Osteocyte (in vitro differentiated cells): ENCODE results near the gene URB1. TPM values are rescaled to one million over a fixed set of nuclear protein-coding genes. Genes with fewer than 3 reads are reported as not detected.
"Not testable (repeated sequence)": the region's sequence is repeated elsewhere in the genome, so short reads cannot be mapped to it uniquely, and the experiment has no call there.

Experiments
- DNase-seq: peaks from one replicate; pipeline ENCODE4 v3.0.0; 2021; ENCODE audit warnings: mixed read lengths; ENCODE audit not compliant: unreplicated experiment; ENCODE audit errors: extremely low spot score
- H3K27ac Mint-ChIP-seq: one replicate; pipeline ENCODE4 v1.8.0; 2021; ENCODE audit warnings: mild to moderate bottlenecking, mixed read lengths; ENCODE audit not compliant: unreplicated experiment
- H3K27me3 Mint-ChIP-seq: one replicate; pipeline ENCODE4 v1.8.0; 2021; ENCODE audit warnings: mixed read lengths; ENCODE audit not compliant: unreplicated experiment
- H3K36me3 Mint-ChIP-seq: one replicate; pipeline ENCODE4 v1.8.0; 2021; ENCODE audit warnings: mixed read lengths; ENCODE audit not compliant: unreplicated experiment
- H3K4me1 Mint-ChIP-seq: one replicate; pipeline ENCODE4 v1.8.0; 2021; ENCODE audit warnings: mixed read lengths; ENCODE audit not compliant: unreplicated experiment
- H3K4me3 Mint-ChIP-seq: one replicate; pipeline ENCODE4 v1.8.0; 2021; ENCODE audit warnings: mild to moderate bottlenecking, moderate library complexity, mixed read lengths; ENCODE audit not compliant: unreplicated experiment
- H3K9me3 Mint-ChIP-seq: one replicate; pipeline ENCODE4 v1.8.0; 2021; ENCODE audit warnings: mixed read lengths; ENCODE audit not compliant: unreplicated experiment
- CTCF ChIP-seq: fragments of 200-600 bp; sonication (generic); IDR thresholded peaks from 2 replicates; pipeline ENCODE4 v1.5.0; 2021; ENCODE audit warnings: antibody characterized with exemption, mild to moderate bottlenecking, moderate library complexity
- long read RNA-seq: library from polyadenylated mRNA; unstranded; transcript quantifications from one replicate; pipeline ENCODE4 v2.0.0, GENCODE V29; 2021
- total RNA-seq: library from RNA; stranded (reverse); gene quantifications from 2 replicates; pipeline ENCODE4 v1.2.1, GENCODE V29; 2021

URB1 gene, protein sequence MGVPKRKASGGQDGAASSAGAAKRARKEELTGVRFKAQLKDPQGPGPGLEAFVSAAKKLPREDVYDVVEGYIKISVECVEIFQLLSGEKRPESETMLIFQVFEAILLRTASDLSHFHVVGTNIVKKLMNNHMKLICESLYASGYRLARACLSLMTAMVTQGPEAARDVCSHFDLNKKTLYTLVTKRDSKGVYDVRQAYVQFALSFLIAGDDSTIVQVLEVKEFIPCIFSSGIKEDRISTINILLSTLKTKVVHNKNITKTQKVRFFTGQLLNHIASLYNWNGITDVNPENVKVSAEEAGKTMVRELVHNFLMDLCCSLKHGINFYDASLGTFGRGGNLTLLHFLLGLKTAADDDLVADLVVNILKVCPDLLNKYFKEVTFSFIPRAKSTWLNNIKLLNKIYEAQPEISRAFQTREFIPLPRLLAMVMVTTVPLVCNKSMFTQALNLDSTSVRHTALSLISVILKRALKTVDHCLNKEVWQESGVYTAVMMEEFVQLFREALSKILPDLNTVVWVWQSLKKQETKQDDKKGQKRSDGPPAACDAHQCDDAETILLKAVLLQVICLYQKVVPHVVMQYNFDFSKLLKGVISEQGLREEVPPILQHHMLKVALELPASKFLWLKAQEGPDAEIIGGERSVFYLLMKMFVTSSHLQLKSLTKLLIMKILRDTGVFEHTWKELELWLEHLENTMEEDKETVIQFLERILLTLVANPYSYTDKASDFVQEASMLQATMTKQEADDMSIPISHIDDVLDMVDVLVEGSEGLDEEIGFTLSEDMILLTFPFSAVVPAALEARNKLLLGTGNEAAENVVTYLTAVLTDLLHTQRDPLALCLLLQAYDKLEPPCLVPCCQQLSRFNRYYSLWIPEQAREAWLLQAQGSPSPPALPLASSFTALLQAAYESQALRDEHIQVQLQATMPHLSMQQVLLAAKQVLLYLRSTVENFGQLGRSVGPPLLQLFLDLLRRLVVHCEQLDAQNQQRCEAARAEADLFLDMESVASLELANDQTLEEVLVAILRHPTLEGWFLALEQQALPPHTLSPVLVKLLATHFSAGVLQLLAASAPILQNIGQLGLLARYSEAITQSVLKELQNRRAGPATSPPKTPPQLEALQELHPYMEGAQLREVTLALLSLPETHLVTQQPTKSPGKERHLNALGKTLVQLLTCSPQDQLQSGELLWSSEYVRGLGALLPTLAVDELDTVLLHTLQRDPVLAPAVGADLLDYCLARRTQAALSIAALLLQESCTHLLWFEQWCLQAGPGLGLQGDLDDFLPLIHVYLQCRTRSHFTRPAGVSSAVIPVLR (N-terminal part only)
- 15.4 and 17.3 TPM in 2 replicates for total RNA-seq
- long read RNA-seq, partial matches to known transcripts: 12 of 15 reads
- long read RNA-seq, other reads (novel, unspliced or antisense): 3 of 15 reads

DNA sequence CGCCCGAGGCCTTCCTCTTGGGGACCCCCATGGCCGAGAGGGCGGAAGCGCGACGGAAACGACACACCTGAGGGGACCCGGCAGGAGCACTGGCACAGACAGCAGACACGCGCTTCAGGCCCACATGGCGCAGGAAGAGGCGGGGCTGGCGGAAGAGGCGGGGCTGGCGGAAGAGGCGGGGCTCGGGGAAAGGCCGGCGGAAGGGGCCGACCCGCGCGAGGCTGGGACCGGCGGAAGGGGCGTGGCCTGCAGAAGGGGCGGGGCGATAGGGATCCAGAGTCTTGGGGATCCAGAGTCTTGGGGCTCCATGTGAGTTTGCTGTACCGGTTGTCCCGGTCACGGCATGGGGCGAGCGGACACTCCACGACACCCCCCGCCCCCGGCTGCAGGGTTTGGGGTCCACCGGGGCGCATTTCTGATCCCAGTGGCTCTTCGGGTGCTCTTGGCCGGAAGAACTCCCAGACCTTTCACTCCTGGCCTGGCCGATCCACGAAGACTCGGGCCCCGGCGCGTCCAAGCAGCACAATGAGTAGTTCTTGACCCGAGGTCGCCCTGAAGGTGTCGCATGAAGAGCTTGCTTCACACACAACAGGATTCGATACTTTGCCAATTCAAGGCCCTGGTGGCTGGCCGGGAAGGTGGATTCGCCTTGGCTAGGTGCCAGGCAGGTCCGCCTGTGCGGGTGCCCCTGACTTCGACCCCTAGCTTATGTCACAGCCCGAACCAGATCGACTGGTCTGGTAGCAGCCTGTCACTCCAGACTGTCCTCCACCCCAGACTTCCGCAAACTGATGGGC, at the start of gene URB1:
TSS of gene URB1 (minus strand) at position 133 of the 797 bp plus-strand sequence. CDS start at position 31, 102 bp downstream.
- H3K36me3 Mint-ChIP-seq: no peaks in the 10 kb centered on the region
- H3K9me3 Mint-ChIP-seq: no peaks in the 10 kb centered on the region
- peak; percentile 91 for DNase-seq
- peak within 1 kb of the TSS; percentile 80 for H3K4me3 Mint-ChIP-seq
- H3K4me1 Mint-ChIP-seq: peaks cover 20% of the 10 kb centered on the region
- no peak within 1 kb of the TSS for H3K27ac Mint-ChIP-seq
- peaks cover 10% of the 10 kb centered on the region for H3K27me3 Mint-ChIP-seq
- no peak for TF ChIP-seq CTCF

DNA sequence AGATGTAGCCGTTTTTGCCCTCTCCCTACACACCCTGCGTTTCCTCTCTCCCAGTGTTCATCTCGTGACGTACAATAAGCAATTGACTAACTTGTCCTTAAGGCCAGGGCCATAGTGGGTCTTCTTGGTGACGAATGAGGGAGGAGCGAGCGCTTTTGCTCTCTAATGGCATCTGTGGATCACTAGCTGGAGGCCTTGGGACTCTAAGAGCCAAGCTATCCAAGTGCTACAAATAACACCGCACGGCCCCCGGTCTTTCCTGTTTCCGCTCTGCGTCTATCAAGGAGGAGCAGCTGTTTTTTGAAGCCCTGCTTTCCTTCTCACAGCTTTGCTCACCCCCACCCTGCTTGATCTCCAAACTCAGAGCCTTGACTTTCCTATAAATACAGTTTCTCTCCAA, 44.9 kb upstream of the URB1 start:
- no peak for DNase-seq
- Mint-ChIP-seq H3K9me3 (no peaks in the 10 kb centered on the region), H3K36me3 (no peaks in the 10 kb centered on the region), H3K27me3 (peaks cover 26% of the 10 kb centered on the region), H3K27ac (no peak overlapping the region), H3K4me3 (no peak overlapping the region), H3K4me1 (no peaks in the 10 kb centered on the region)
- no peak for TF ChIP-seq CTCF

- not testable (repeated sequence) for H3K4me1 Mint-ChIP-seq, DNase-seq, H3K9me3 Mint-ChIP-seq, H3K36me3 Mint-ChIP-seq, H3K27me3 Mint-ChIP-seq, H3K4me3 Mint-ChIP-seq, H3K27ac Mint-ChIP-seq
These were observed 40.3 kb upstream of the URB1 start for GRCh38 chr21:32432982-32433660.

DNA sequence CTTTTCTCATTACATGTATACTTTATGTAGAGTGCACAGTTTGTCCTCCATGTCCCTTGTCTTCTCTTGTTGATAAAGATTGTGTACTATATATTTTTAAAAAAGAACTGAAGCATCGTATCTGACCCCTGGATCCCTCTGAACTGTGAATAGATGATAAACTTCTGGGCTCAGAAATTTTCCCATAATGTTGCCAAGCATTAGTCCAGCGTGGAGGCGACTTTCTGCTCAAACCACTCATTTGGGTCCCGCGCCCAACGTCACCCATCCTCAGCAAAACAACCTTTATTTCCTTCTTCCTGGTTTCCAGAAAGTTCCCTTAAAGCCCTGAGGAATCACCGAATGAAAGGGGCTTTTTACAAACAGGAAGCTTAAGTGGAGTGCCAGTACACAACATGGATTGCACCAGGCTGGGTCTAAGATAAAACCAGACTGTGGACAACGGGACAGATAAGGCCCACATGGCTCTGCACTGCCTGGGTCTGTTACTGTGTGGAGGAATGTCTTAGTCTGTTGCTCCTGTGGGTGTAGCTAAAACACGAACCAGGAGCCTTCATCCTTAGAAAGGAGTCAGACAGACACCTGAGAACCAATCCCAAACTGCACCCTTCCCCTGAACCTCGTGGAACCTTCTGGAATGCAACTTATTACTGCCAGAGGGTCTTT, 35.3 kb upstream of the URB1 start:
- Mint-ChIP-seq H3K9me3 (peaks cover 1% of the 10 kb centered on the region), H3K4me1 (peaks cover 3% of the 10 kb centered on the region), H3K4me3 (no peak overlapping the region), H3K36me3 (no peaks in the 10 kb centered on the region), H3K27me3 (peaks cover 24% of the 10 kb centered on the region), H3K27ac (no peak overlapping the region)
- no peak for DNase-seq
- TF ChIP-seq CTCF: no peak
